AG04450 (cell line): ENCODE data around the gene RBBP6. TPM values are rescaled to one million over a fixed set of nuclear protein-coding genes. Genes with fewer than 3 reads are reported as not detected.

Experiments
- CTCF ChIA-PET: fragments of 300-600, 350-600 bp; formaldehyde crosslinking; extraction: SDS; loops from one replicate; lab custom pipeline; 2022; ENCODE audit warnings: antibody characterized with exemption, inconsistent platforms; lab: Charles Lee
- POLR2A ChIA-PET: fragments of 350-600 bp; formaldehyde crosslinking; extraction: SDS; loops from one replicate; lab custom pipeline; 2021; ENCODE audit warnings: antibody characterized with exemption, inconsistent platforms; lab: Yijun Ruan, JAX
- DNase-seq: peaks from one replicate; pipeline ENCODE4 v3.0.0-alpha.2; 2011; ENCODE audit warnings: low read depth, low spot score
- H3K27ac ChIP-seq: one replicate; pipeline ENCODE4 v1.5.1; 2012; ENCODE audit warnings: low read depth, low read length, control low read depth
- H3K27me3 ChIP-seq: one replicate; pipeline ENCODE4 v1.6.0; 2012; ENCODE audit warnings: low read length; ENCODE audit not compliant: control insufficient read depth, insufficient read depth
- H3K4me3 ChIP-seq: 2 replicates; pipeline ENCODE4 v1.5.1; 2011; ENCODE audit warnings: mild to moderate bottlenecking, low read depth, low read length, control low read depth
- H3K9me3 ChIP-seq: 2 replicates; pipeline ENCODE4 v1.5.1; 2012; ENCODE audit warnings: low read length; ENCODE audit not compliant: control insufficient read depth, insufficient read depth
- CTCF ChIP-seq: IDR thresholded peaks from 2 replicates; pipeline ENCODE4 v1.5.1; 2011; ENCODE audit warnings: low read depth, low read length, control low read depth, inconsistent platforms
- polyA plus RNA-seq: library from polyadenylated mRNA; depleted of rRNA; stranded (reverse); fragments of >200 nt; gene quantifications from 2 replicates; pipeline ENCODE4 v1.2.3, GENCODE V29; 2011

Gene RBBP6
- polyA plus RNA-seq, 1 experiment, result 41.7 TPM

- CTCF ChIA-PET, result interaction anchor here (1.4 to 1.7 kb wide), 2 partner anchors 16 to 18 kb away, joined by 4 to 11 read pairs; partner anchors contain the start of gene RBBP6
- Histone ChIP-seq H3K9me3 (no peaks in the 10 kb centered on the region), H3K27me3 (no peaks in the 10 kb centered on the region), H3K4me3 (no peak overlapping the region), H3K27ac (no peak overlapping the region)
- TF ChIP-seq CTCF, result no peak
- DNase-seq, result no peak
- POLR2A ChIA-PET, result no interaction called here
Measured at GRCh38 chr16:24522751-24523150, 16.6 kb upstream of the RBBP6 start.

GRCh38 chr16:24523569-24523968 is 15.8 kb upstream of the RBBP6 start:
- ChIA-PET POLR2A (no interaction called here), CTCF (interaction anchor here (0.9 to 1.4 kb wide), 3 partner anchors 15 to 31 kb away, joined by 4 read pairs; partner anchors contain the start of gene RBBP6)
- H3K9me3 ChIP-seq, result no peaks in the 10 kb centered on the region
- DNase-seq, result no peak
- TF ChIP-seq CTCF, result no peak
- H3K4me3 ChIP-seq, result no peak overlapping the region
- no peak overlapping the region for H3K27ac ChIP-seq
- H3K27me3 ChIP-seq, result no peaks in the 10 kb centered on the region

- no peak for DNase-seq
- no peak for TF ChIP-seq CTCF
- ChIA-PET CTCF (interaction anchor here (1.0 to 4.9 kb wide), 3 partner anchors 9 to 20 kb away, joined by 3 to 32 read pairs (median 5); no protein-coding TSS in a partner anchor), POLR2A (no interaction called here)
- H3K27me3 ChIP-seq, result no peaks in the 10 kb centered on the region
- H3K9me3 ChIP-seq, result no peaks in the 10 kb centered on the region
- H3K4me3 ChIP-seq, result no peak overlapping the region
- no peak overlapping the region for H3K27ac ChIP-seq
Measured at GRCh38 chr16:24524855-24525677, 14.3 kb upstream of the RBBP6 start.

GRCh38 chr16:24525970-24526559 is 13.3 kb upstream of the RBBP6 start:
- no peak for DNase-seq
- Histone ChIP-seq H3K27me3 (no peaks in the 10 kb centered on the region), H3K27ac (no peak overlapping the region), H3K9me3 (no peaks in the 10 kb centered on the region), H3K4me3 (no peak overlapping the region)
- CTCF ChIA-PET, result interaction anchor here (2.0 to 4.9 kb wide), 2 partner anchors 10 to 21 kb away, joined by 5 to 32 read pairs; no protein-coding TSS in a partner anchor
- POLR2A ChIA-PET, result interaction anchor here (0.6 kb wide), 1 partner anchor 16 kb away, joined by 4 read pairs; no protein-coding TSS in a partner anchor
- TF ChIP-seq CTCF, result no peak
